ENCODE results near the gene ANKIB1.

GRCh38 chr7:92200791-92201190 is 45.0 kb upstream of the ANKIB1 start:
- TF ChIP-seq CTCF (IDR thresholded peaks at IDR 0.05): no peak; the same call in 1 of the 2 replicates
- no peak for TF ChIP-seq POLR2AphosphoS5 (IDR thresholded peaks at IDR 0.05; ENCODE audit: low read depth, low read length)
- TF ChIP-seq TCF7L2 (IDR thresholded peaks at IDR 0.05; ENCODE audit: low read depth, low read length): no peak
